GM12878 (cell line): ENCODE results near the gene MACROD2. TPM values are rescaled to one million over a fixed set of nuclear protein-coding genes. Genes with fewer than 3 reads are reported as not detected.

Experiments
- ATAC-seq: fragments of 200-7000 bp; cut with Tn5 transposase; 3 replicates; pipeline ENCODE4 v1.9.1; 2020; ENCODE audit warnings: mild to moderate bottlenecking, moderate library complexity
- BruUV-seq: library from RNA; stranded (reverse); fragments of 400-500 nt; replicated peaks from 2 replicates; lab custom pipeline; 2021; lab: Mats Ljungman, UMichigan
- CTCF ChIA-PET: fragments of 300-600 bp; sonication (Branson Sonifier 250); formaldehyde crosslinking; extraction: SDS; loops from one replicate; lab custom pipeline; 2021; ENCODE audit warnings: inconsistent platforms; lab: Yijun Ruan, JAX
- POLR2A ChIA-PET: fragments of 350-600 bp; formaldehyde crosslinking; extraction: SDS; loops from one replicate; lab custom pipeline; 2021; ENCODE audit warnings: inconsistent platforms; lab: Charles Lee
- RAD21 ChIA-PET: fragments of 300-600 bp; sonication (Branson Sonifier 250); formaldehyde crosslinking; loops from one replicate; lab custom pipeline; 2023; ENCODE audit warnings: antibody characterized with exemption; ENCODE audit not compliant: unreplicated experiment; lab: Charles Lee
- SMC1A ChIA-PET: fragments of 300-600 bp; sonication (Branson Sonifier 250); formaldehyde crosslinking; loops from one replicate; lab custom pipeline; 2023; ENCODE audit not compliant: unreplicated experiment, uncharacterized antibody; lab: Charles Lee
- DNase-seq: peaks from one replicate; pipeline ENCODE4 v3.0.0-alpha.2; 2011; ENCODE audit warnings: low read depth, low spot score
- FAIRE-seq: peaks from 3 replicates; lab custom pipeline; 2011; peaks lifted over from hg19 to GRCh38; lab: Jason Lieb, UNC
- H2AFZ ChIP-seq: 2 replicates; pipeline ENCODE4 v1.6.0; 2011; ENCODE audit warnings: low read depth, low read length, control low read depth; ENCODE audit not compliant: control insufficient read depth
- H3K27ac ChIP-seq: 2 replicates; pipeline ENCODE4 v1.5.1; 2011; ENCODE audit warnings: control low read depth; ENCODE audit not compliant: control insufficient read depth, insufficient read depth
- H3K27me3 ChIP-seq, 2 experiments: replicated peaks in 1 of 2; 2 replicates each; pipeline versions ENCODE4 v1.6.0 to v1.6.1; 2011; ENCODE audit warnings: low read length in 1 of 2; ENCODE audit not compliant: control insufficient read depth in 2 of 2, insufficient read depth in 2 of 2
- H3K36me3 ChIP-seq, 2 experiments: 2 replicates each; pipeline ENCODE4 v1.5.1; 2011; ENCODE audit warnings: low read length in 1 of 2; ENCODE audit not compliant: control insufficient read depth in 2 of 2, insufficient read depth in 2 of 2
- H3K4me1 ChIP-seq: 2 replicates; pipeline ENCODE4 v1.6.1; 2011; ENCODE audit warnings: mild to moderate bottlenecking, low read length, moderate library complexity, mixed read lengths; ENCODE audit not compliant: control insufficient read depth, insufficient read depth
- H3K4me2 ChIP-seq: 2 replicates; pipeline ENCODE4 v1.6.0; 2011; ENCODE audit warnings: control low read depth; ENCODE audit not compliant: control insufficient read depth, insufficient read depth
- H3K4me3 ChIP-seq: fragments of 200-600 bp; sonication (generic); 2 replicates; pipeline ENCODE4 v1.5.1; 2016
- H3K79me2 ChIP-seq: 2 replicates; pipeline ENCODE4 v1.6.0; 2011; ENCODE audit warnings: low read length; ENCODE audit not compliant: control insufficient read depth, insufficient read depth
- H3K9ac ChIP-seq: 2 replicates; pipeline ENCODE4 v1.8.0; 2011; ENCODE audit warnings: low read length, control low read depth, mixed read lengths; ENCODE audit not compliant: control insufficient read depth, insufficient read depth
- H3K9me3 ChIP-seq: replicated peaks from 3 replicates; pipeline ENCODE4 v1.5.1; 2011; ENCODE audit warnings: mild to moderate bottlenecking, low read length; ENCODE audit not compliant: control insufficient read depth, insufficient read depth
- H4K20me1 ChIP-seq: 2 replicates; pipeline ENCODE4 v1.6.0; 2011; ENCODE audit not compliant: control insufficient read depth, insufficient read depth
- BCL3 ChIP-seq: IDR thresholded peaks from 2 replicates; pipeline ENCODE4 v1.6.1; 2011; ENCODE audit warnings: borderline replicate concordance, low read depth, mild to moderate bottlenecking, moderate library complexity, low read length; ENCODE audit not compliant: insufficient read depth, poor library complexity, severe bottlenecking
- BHLHE40 ChIP-seq, 2 experiments: fragments of 450-650 bp in 1 of 2; IDR thresholded peaks; 2 replicates each; pipeline ENCODE4 v1.6.1; 2011 to 2017; ENCODE audit warnings: low read depth in 2 of 2, borderline replicate concordance in 1 of 2, improper control_type of control experiment in 1 of 2, low read length in 1 of 2, mild to moderate bottlenecking in 1 of 2
- IRF5 ChIP-seq: fragments of 450-650 bp; IDR thresholded peaks from 2 replicates; pipeline ENCODE4 v1.6.1; 2017; ENCODE audit warnings: borderline replicate concordance
- MXI1 ChIP-seq: fragments of 150-350 bp; IDR thresholded peaks from 2 replicates; pipeline ENCODE4 v1.6.1; 2011; ENCODE audit warnings: low read depth, mild to moderate bottlenecking, inconsistent platforms, low read length, improper control_type of control experiment
- MYC ChIP-seq: IDR thresholded peaks from 2 replicates; pipeline ENCODE4 v1.6.1; 2011; ENCODE audit warnings: mild to moderate bottlenecking, low read length, moderate library complexity, inconsistent platforms; ENCODE audit not compliant: insufficient read depth, insufficient replicate concordance, insufficient read length, severe bottlenecking
- NRF1 ChIP-seq: conservative IDR thresholded peaks from 2 replicates; pipeline ENCODE4 v1.6.1; 2011; ENCODE audit warnings: mild to moderate bottlenecking, low read depth, low read length, improper control_type of control experiment
- TBL1XR1 ChIP-seq: IDR thresholded peaks from 2 replicates; pipeline ENCODE4 v1.6.1; 2012; ENCODE audit warnings: low read depth, low read length, improper control_type of control experiment
- TCF12 ChIP-seq: IDR thresholded peaks from 2 replicates; pipeline ENCODE4 v1.6.1; 2011; ENCODE audit warnings: low read depth, mild to moderate bottlenecking, low read length
- TCF3 ChIP-seq: IDR thresholded peaks from 2 replicates; pipeline ENCODE4 v1.6.1; 2012; ENCODE audit warnings: low read depth, mild to moderate bottlenecking, low read length, borderline replicate concordance; ENCODE audit not compliant: insufficient read depth
- USF1 ChIP-seq: IDR thresholded peaks from 2 replicates; pipeline ENCODE4 v1.6.1; 2011; ENCODE audit warnings: borderline replicate concordance, low read depth, mild to moderate bottlenecking, moderate library complexity, mixed read lengths, low read length; ENCODE audit not compliant: insufficient read depth; ENCODE audit errors: extremely low read length
- USF2 ChIP-seq: IDR thresholded peaks from 2 replicates; pipeline ENCODE4 v1.6.1; 2011; ENCODE audit warnings: low read depth, low read length, improper control_type of control experiment, borderline replicate concordance
- WGBS: methylation state at CpG from one replicate; pipeline ENCODE4 v1.1.6; 2016; ENCODE audit warnings: low lambda C conversion rate; ENCODE audit not compliant: insufficient replicate concordance, insufficient coverage; ENCODE audit errors: missing lambda C conversion rate; 5-methylcytosine and 5-hydroxymethylcytosine counted together
- in situ Hi-C: fragments of 300-500 bp; cut with MboI; formaldehyde crosslinking; loops from 9 replicates; pipeline ENCODE4 v1.14.3; 2018; ENCODE audit warnings: mixed read lengths
- intact Hi-C: fragments of 100-400 bp; cut with micrococcal nuclease; formaldehyde crosslinking; loops from one replicate; pipeline ENCODE4 v1.14.2; 2022; ENCODE audit not compliant: unreplicated experiment
- polyA plus RNA-seq, 11 experiments: library from polyadenylated mRNA; depleted of rRNA in 4 of 11; unstranded in 6 of 11; stranded (reverse) in 5 of 11; fragments of >200 nt; fragmentation: Nextera tagmentation in 4 of 11; fragmentation: Illumina TruSeq in 1 of 11; extraction: Ambion mirVana in 4 of 11; extraction: Trizol in 1 of 11; gene quantifications; 1 replicate in 1 of 11; 2 replicates in 10 of 11; pipeline versions ENCODE4 v1.2.1 to v1.2.3, GENCODE V29; 2011 to 2016; ENCODE audit warnings: inconsistent platforms in 2 of 11, missing spikeins in 2 of 11, low read depth in 1 of 11
- total RNA-seq, 4 experiments: library from RNA; depleted of rRNA in 3 of 4; stranded (reverse); fragments of >200 nt in 3 of 4; fragmentation: Illumina TruSeq in 1 of 4; extraction: Trizol in 1 of 4; gene quantifications; 2 replicates each; pipeline versions ENCODE4 v1.2.1 to v1.2.3, GENCODE V29; 2013 to 2021

MACROD2 gene
- total and polyA plus RNA-seq, 10 of the 15 experiments (the other 5 are each of a cell fraction or from before 2014, with no cell fraction given): 1.1 to 21.5 (median 2.2) TPM

GRCh38 chr20:15817351-15817750, 1822.0 kb downstream of the MACROD2 start:
- ChIA-PET POLR2A (no interaction called here), SMC1A (no interaction called here)
- no peak for FAIRE-seq

More at GRCh38 chr20:15817351-15817750, 1822.0 kb downstream of the MACROD2 start:
- intact Hi-C loops (no loop called here), in situ Hi-C loops (no loop called here)
- Histone ChIP-seq H3K4me1 (no peaks in the 10 kb centered on the region), H4K20me1 (no peaks in the 10 kb centered on the region), H3K27me3 (no peaks in the 10 kb centered on the region), H3K27ac (no peak overlapping the region), H3K4me3 (no peak overlapping the region), H3K9me3 (no peaks in the 10 kb centered on the region), H3K9ac (no peak overlapping the region), H2AFZ (no peak overlapping the region), H3K79me2 (no peaks in the 10 kb centered on the region), H3K4me2 (no peak overlapping the region), H3K36me3 (no peaks in the 10 kb centered on the region)
- 8% methylated on average over 2 of the region's 2 CpGs for WGBS
- DNase-seq (no peak), ATAC-seq (no peak)
- no TSS peak for BruUV-seq
- CTCF ChIA-PET: no interaction called here
- TF ChIP-seq MXI1 (no peak), USF1 (no peak), IRF5 (no peak), BCL3 (no peak), NRF1 (no peak), MYC (no peak), USF2 (no peak), TCF12 (no peak), TBL1XR1 (no peak), BHLHE40 (IDR thresholded peaks at IDR 0.05; ENCODE audit: borderline replicate concordance in 1 of 2, low read depth in 2 of 2, low read length in 1 of 2) (no peak), TCF3 (no peak)
- RAD21 ChIA-PET: no interaction called here
